Daoy (cell line): ENCODE results near the gene CT45A10. TPM values are rescaled to one million over a fixed set of nuclear protein-coding genes. Genes with fewer than 3 reads are reported as not detected.
"Not testable (repeated sequence)": the region's sequence is repeated elsewhere in the genome, so short reads cannot be mapped to it uniquely, and the experiment has no call there.

Experiments
- DNase-seq: peaks from one replicate; pipeline ENCODE4 v3.0.0-alpha.2; 2015; ENCODE audit warnings: low read depth
- total RNA-seq: library from RNA; depleted of rRNA; stranded (reverse); fragments of >200 nt; shearing (Covaris generic); gene quantifications from 2 replicates; pipeline ENCODE4 v1.2.3, GENCODE V29; 2014; rRNA removed

Gene CT45A10, protein sequence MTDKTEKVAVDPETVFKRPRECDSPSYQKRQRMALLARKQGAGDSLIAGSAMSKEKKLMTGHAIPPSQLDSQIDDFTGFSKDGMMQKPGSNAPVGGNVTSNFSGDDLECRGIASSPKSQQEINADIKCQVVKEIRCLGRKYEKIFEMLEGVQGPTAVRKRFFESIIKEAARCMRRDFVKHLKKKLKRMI
- 0.51 and 1.8 TPM in 2 replicates for total RNA-seq

DNA sequence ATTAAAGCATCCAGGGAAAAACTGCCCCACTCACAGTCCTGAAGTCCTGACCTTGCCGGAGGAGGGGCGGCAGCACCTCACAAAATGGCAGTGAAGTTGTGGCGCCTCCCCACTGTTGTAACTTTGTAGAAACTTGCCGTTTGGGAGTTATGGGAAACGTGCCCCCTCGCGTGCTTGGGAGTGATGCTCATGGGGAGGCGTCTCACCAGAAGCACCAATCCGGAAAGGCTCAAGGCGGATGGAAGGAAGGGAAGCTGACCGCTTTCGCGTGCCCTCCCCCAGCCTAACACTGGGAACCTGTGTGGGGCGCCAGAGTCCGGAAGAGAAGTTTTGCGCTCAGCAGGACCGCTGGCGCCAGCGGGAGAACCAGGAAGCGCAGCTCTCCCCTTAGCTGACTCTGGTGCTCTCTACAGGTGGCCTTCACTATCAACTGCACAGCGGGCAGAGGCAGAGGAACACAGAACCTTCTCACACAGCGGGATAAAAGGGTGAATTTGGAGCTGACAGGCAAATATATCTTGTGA is at the start of gene CT45A10, which contains the start of gene SAGE1:
CT45A10 (minus strand) TSS at position 151 of the 524 bp plus-strand sequence. CDS start 8,100 bp downstream, outside the sequence.
SAGE1 (plus strand) TSS at position 423 of the 524 bp plus-strand sequence. CDS start 2,527 bp downstream, outside the sequence.
- no peak for DNase-seq

DNA sequence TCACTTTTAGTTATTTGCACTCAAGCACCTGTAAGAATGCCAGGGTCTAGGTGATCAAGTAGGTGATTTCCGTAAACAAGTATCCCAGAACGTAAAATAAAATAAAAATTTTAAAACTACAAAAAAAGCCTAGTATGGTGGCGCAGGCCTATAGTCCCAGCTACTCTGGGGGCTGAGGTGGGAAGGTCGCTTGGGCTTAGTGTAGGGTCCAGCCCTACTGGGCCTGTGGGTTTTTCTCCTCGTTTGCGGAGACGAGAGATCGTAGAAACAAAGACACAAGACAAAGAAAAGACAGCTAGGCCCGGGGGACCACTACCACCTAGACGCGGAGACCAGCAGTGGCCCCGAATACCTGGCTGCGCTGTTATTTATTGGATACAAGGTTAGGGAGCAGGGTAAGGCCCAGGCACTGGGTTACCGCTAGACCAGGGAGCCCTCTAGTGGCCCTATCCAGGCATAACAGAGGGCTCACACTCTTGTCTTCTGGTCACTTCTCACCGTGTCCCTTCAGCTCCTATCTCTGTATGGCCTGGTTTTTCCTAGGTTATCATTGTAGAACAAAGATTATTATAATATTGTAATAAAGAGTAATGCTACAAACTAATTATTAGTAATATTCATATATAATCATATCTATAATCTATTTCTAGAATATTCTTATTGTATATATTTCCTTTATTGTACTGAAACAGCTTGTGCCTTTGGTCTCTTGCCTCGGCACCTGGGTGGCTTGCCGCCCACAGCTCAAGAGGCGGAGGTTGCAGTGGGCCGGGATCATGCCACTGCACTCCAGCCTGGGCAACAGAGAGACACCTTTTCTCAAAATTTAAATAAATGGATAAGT is 38.6 kb upstream of the CT45A10 start:
- peak; percentile 34 for DNase-seq

DNA sequence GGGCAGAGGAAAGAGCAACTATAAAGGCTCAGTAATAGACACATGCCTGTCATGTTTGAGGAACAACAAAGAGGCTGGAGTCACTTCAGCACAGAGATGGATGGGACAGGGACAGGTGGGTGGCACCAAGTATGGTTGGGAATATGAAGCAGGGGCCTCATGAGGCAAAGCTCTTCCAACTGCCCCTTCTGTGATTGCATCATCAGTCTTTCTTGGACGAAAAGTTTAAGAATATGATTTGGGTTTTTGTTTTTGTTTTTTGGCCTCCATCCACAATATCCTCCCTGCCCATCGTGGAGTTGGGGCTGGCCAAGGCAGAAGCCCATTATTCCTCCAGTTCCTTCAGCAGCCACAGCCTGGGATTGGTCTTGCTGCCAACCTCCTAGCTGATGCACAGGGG is 34.7 kb upstream of the CT45A10 start:
- DNase-seq, result no peak

DNA sequence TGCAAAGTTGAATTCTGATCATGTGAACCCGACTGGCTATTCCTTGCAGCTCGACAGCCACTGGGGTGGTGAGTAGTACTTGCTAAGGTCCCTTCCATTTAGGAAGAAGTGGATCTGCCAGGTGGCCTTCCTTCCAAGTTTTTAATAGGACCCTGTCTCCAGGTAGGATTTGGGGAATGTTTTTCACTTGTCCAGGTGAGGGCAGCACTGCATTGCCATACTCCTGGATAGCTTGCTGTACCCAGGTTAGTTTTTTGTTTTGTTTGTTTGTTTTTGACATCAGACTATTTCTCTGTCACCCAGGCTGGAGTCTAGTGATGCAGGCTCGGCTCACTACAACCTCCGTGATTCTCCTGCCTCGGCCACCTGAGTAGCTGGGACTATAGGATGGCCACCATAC is 30.1 kb upstream of the CT45A10 start:
- peak; percentile 1 for DNase-seq

DNA sequence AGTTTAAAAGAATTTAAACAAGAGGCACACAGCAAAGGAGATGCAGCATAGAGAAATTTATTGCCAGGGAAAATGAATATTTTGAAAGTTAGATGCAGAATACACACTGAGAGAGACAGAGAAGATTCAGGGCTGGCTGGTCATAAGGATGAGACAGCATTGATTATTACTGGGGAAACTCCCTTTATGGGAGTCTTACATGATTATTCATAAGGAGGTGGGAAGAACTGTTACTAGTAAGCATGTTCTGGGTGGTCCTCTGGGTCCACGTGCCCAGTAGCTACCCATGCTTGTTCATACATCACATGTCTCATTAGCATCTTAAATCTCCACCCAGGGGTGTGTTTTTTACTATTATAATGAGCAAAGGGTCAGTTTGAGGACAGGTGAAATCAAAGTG is 27.3 kb upstream of the CT45A10 start:
- not testable (repeated sequence) for DNase-seq

DNA sequence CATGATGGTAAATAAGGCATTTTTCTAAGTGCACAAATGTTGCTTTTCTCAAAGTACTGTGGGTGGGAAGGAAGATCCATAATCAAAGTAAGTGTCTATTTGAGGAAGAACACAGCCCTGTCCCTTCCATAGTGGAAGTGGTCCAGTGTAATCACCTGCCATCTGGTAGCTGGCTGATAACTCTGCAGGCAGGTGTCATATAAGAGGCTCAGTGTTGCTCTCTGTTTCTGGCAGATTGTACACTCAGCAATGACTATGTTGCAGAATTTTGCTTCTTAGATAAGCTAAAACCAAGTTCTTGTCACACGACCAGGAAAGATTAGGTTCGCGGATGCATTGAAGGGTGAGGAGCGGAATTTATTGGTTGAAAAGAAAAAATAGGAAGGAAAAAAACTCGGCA is 21.2 kb upstream of the CT45A10 start:
- DNase-seq, result no peak

DNA sequence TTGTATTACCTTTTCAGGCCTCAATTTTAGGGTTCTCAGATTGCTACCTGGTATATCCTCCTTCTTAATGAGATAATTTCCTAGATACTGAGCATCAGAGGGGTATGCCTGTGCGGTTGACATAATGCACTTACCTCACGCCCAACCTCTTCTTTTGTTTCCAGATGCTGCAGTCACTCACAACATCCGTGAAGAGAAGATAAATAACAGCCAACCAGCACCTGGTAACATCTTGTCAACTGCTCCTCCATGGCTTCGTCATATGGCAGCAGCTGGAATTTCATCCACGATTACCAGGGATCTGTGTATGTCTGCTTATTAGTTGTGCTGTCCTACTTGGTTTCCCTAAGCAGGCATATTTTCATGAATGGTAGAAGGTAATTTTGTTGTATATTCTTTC is 17.0 kb upstream of the CT45A10 start:
- DNase-seq, result no peak

DNA sequence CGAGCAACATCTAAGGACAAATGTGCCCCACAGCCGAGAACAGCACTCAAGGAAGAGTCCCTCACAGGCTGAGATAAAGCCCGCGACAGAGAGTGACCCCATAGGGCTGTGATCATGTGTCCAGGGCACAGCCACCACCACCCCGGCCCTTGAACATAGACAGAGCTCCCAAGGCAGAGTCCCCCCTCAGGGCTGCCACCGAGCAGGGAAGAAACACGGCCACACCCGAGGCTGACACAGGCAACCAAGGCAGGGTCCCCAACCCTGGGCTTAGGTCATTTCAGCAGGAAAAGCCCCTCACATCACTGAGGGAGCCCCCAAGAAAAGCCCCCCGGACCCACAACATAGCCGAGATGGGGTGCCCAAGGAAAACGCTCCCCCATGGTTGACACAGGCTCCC is 463 bp downstream of the CT45A10 start:
- no peak for DNase-seq

DNA sequence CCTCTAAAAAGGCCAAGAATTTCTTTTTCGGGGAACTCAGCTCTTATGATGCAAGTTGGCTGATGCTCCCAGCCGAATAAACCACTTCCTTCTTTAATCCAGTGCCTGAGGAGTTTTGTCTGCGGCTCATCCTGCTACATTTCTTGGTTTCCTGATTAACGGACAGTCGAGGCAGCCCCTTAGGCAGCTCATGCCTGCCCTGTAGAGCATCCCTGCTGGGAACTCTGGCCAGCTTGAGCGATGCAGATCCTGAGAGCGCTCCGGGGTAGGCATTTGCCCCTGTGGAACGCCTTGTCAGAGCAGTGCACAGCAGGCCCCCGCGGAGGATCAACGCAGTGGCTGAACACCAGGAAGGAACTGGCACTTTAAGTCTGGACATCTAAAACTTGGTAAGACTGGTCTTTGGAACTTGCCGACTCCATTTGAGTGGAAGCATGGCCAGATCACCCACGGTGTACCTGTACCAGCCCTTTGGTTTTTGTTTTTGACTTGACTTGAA is 3.1 kb downstream of the CT45A10 start:
- DNase-seq, result no peak

DNA sequence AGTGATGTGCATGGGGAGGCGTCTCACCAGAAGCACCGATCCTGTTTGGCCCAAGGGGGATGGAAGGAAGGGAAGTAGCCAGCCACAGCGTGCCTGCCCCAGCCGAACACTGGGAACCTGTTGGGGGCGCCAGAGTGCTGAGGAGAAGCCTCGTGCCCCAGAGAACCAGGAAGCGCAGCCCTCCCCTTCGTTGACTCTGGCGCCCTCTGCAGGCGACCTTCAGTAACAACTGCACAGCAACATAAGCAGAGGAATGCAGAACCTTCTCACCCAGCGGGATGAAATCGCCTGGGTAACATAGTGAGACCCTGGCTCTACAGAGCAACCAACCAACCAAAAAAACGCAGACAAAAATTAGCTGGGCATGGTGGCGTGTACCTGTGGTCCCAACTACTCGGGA is 4.3 kb downstream of the CT45A10 start:
- peak; percentile 35 for DNase-seq

DNA sequence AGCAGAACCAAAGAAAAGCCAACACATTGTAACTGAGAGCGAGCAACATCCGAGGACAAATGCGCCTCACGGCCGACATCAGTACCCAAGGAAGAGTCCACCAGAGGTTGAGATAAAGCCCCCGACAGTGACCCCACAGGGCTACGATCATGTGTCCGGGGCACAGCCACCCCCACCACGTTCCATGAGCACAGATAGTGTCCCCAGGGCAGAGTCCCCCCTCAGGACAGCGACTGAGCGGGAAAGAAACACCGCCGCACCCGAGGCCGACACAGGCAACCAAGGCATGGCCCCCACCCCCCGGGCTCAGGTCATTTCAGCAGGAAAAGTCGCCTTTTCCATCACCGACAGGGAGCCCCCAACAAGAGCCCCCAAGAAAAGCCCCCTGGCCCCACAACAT is 5.0 kb downstream of the CT45A10 start:
- not testable (repeated sequence) for DNase-seq

DNA sequence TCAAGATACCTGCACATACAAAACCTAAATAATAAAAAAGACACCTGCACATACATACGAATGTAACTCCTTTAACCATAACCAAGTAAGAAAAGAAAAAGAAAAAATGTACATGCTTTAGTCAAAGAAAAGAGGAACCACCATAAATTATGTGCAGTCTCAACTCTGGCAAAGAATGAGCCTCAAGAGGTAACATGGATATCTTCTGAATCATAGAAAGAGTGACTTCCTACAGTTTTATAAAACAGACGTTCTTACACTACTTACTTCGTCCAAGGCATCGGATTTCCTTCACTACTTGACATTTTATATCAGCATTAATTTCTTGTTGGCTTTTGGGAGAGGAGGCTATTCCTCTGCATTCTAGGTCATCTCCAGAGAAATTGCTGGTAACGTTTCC is 10.5 kb downstream of the CT45A10 start:
- DNase-seq, result not testable (repeated sequence)

DNA sequence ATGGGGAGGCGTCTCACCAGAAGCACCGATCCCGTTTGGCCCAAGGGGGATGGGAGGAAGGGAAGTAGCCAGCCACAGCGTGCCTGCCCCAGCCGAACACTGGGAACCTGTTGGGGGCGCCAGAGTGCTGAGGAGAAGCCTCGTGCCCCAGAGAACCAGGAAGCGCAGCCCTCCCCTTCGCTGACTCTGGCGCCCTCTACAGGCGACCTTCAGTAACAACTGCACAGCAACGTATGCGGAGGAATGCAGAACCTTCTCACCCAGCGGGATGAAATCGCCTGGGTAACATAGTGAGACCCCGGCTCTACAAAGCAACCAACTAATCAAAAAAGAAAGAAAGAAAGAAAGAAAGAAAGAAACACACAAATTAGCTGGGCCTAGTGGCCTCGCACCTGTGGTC is 21.5 kb downstream of the CT45A10 start, which contains the start of gene CT45A9:
CT45A9 (minus strand) TSS at position 101 of the 400 bp plus-strand sequence. CDS start 3,751 bp downstream, outside the sequence.
- DNase-seq, result not testable (repeated sequence)

DNA sequence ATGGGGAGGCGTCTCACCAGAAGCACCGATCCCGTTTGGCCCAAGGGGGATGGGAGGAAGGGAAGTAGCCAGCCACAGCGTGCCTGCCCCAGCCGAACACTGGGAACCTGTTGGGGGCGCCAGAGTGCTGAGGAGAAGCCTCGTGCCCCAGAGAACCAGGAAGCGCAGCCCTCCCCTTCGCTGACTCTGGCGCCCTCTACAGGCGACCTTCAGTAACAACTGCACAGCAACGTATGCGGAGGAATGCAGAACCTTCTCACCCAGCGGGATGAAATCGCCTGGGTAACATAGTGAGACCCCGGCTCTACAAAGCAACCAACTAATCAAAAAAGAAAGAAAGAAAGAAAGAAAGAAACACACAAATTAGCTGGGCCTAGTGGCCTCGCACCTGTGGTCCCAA is 38.8 kb downstream of the CT45A10 start, which contains the start of gene CT45A8:
CT45A8 (minus strand) TSS at position 101 of the 400 bp plus-strand sequence. CDS start 3,755 bp downstream, outside the sequence.
- not testable (repeated sequence) for DNase-seq

DNA sequence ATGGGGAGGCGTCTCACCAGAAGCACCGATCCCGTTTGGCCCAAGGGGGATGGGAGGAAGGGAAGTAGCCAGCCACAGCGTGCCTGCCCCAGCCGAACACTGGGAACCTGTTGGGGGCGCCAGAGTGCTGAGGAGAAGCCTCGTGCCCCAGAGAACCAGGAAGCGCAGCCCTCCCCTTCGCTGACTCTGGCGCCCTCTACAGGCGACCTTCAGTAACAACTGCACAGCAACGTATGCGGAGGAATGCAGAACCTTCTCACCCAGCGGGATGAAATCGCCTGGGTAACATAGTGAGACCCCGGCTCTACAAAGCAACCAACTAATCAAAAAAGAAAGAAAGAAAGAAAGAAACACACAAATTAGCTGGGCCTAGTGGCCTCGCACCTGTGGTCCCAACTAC is 56.1 kb downstream of the CT45A10 start, which contains the start of gene CT45A7:
CT45A7 (minus strand) TSS at position 101 of the 400 bp plus-strand sequence. CDS start 3,747 bp downstream, outside the sequence.
- not testable (repeated sequence) for DNase-seq

Other genes with a start within 250 kb of the CT45A10 start
- gene CT45A1, start 179.8 kb downstream of the CT45A10 start, total RNA-seq, result 34.0 and 45.7 TPM in 2 replicates
- 27.2 and 28.3 TPM in 2 replicates for gene CT45A3, start 125.3 kb downstream of the CT45A10 start, total RNA-seq
- gene CT45A5, start 107.9 kb downstream of the CT45A10 start, total RNA-seq, result 10.4 and 11.1 TPM in 2 replicates
- gene CT45A6, start 90.7 kb downstream of the CT45A10 start, total RNA-seq, result 25.1 and 32.5 TPM in 2 replicates
- gene CT45A2, start 73.4 kb downstream of the CT45A10 start, total RNA-seq, result 0.12 and 0.69 TPM in 2 replicates
- gene CT45A7, start 56.2 kb downstream of the CT45A10 start, total RNA-seq, result not detected in 2 replicates
- 0.12 and 0.69 TPM in 2 replicates for gene CT45A8, start 38.9 kb downstream of the CT45A10 start, total RNA-seq
- gene CT45A9, start 21.6 kb downstream of the CT45A10 start, total RNA-seq, result not detected in 2 replicates
- gene SAGE1, start 272 bp upstream of the CT45A10 start, total RNA-seq, result not detected in 2 replicates
- 23.1 and 24.0 TPM in 2 replicates for gene MMGT1, start 80.5 kb upstream of the CT45A10 start, total RNA-seq
- 13.6 and 13.7 TPM in 2 replicates for gene SLC9A6, start 92.0 kb upstream of the CT45A10 start, total RNA-seq